Transverse colon (tissue), 4 donors: Measurements from ENCODE around the gene GJD3. TPM values are rescaled to one million over a fixed set of nuclear protein-coding genes. Genes with fewer than 3 reads are reported as not detected.
A peak's percentile ranks its signal among the peaks of the same experiment; 100 is the strongest.

ENCODE experiments used
- DNase-seq: peaks from one replicate; pipeline ENCODE4 v3.0.0-alpha.2; 2019
- H3K27ac ChIP-seq, 4 donors: fragments of 200-600 bp; sonication (generic); 2 replicates each; pipeline ENCODE4 v1.5.1; 2016 to 2018; ENCODE audit warnings: inconsistent platforms in 4 of 4
- H3K27me3 ChIP-seq: fragments of 200-600 bp; sonication (generic); 2 replicates; pipeline ENCODE4 v1.5.1; 2017; ENCODE audit warnings: inconsistent platforms
- H3K36me3 ChIP-seq, 4 donors: fragments of 200-600 bp; sonication (generic); 2 replicates each; pipeline ENCODE4 v1.5.1; 2017 to 2019; ENCODE audit warnings: inconsistent platforms in 4 of 4
- H3K4me1 ChIP-seq, 4 donors: fragments of 200-600 bp; sonication (generic); 2 replicates each; pipeline ENCODE4 v1.5.1; 2017 to 2020; ENCODE audit warnings: inconsistent platforms in 4 of 4
- H3K4me3 ChIP-seq, 4 donors: fragments of 200-600 bp; sonication (generic); 1 replicate in 1 of 4; 2 replicates in 3 of 4; pipeline versions ENCODE4 v1.5.1 to v1.6.1; 2017 to 2019; ENCODE audit warnings: inconsistent platforms in 4 of 4
- H3K9me3 ChIP-seq, 2 donors: fragments of 200-600 bp; sonication (generic); 2 replicates each; pipeline ENCODE4 v1.5.1; 2017 to 2019; ENCODE audit warnings: inconsistent platforms in 2 of 2
- CTCF ChIP-seq, 5 experiments: fragments of 200-600 bp in 3 of 5; fragments of 450-650 bp in 2 of 5; sonication (generic) in 3 of 5; IDR thresholded peaks; 1 replicate in 2 of 5; 2 replicates in 3 of 5; pipeline ENCODE4 v1.5.1; 2016 to 2017; ENCODE audit warnings: antibody characterized with exemption in 5 of 5, inconsistent platforms in 3 of 5, mild to moderate bottlenecking in 2 of 5, moderate library complexity in 1 of 5
- EP300 ChIP-seq: sonication (generic); formaldehyde crosslinking; IDR thresholded peaks from one replicate; pipeline ENCODE4 v1.6.1; 2017; ENCODE audit warnings: antibody characterized with exemption, low read depth
- POLR2A ChIP-seq: fragments of 450-650 bp; IDR thresholded peaks from one replicate; pipeline ENCODE4 v1.6.1; 2016; ENCODE audit warnings: antibody characterized with exemption, mild to moderate bottlenecking, moderate library complexity
- POLR2AphosphoS5 ChIP-seq, 3 donors: sonication (generic); formaldehyde crosslinking; IDR thresholded peaks; one replicate each; pipeline ENCODE4 v1.6.1; 2016; ENCODE audit warnings: antibody characterized with exemption in 3 of 3
- WGBS, 2 donors: methylation state at CpG; one replicate each; pipeline ENCODE4 v1.1.5; 2018; ENCODE audit warnings: low coverage in 1 of 2; 5-methylcytosine and 5-hydroxymethylcytosine counted together
- in situ Hi-C, 4 donors: fragments of 200-750 bp; cut with MboI; loops; one replicate each; pipeline versions ENCODE4 v1.15.0 to v1.15.1; 2017; ENCODE audit warnings: low sequenced_read_pairs in 3 of 4, low pct_ligation_motif_present in 1 of 4, low pct_unique_long_range_greater_than_20kb in 1 of 4
- intact Hi-C: fragments of 100-400 bp; cut with DNase I; formaldehyde crosslinking; loops from one replicate; pipeline ENCODE4 v1.15.1; 2023; ENCODE audit warnings: low total_unique reads
- total RNA-seq, 4 donors: library from RNA; depleted of rRNA; stranded (reverse); fragments of >200 nt; gene quantifications; one replicate each; pipeline ENCODE4 v1.1.0, GENCODE V29; 2016

Gene GJD3
- total RNA-seq, 4 donors from 2014 or later, result not detected

GRCh38 chr17:40330850-40331470 lies 33.6 kb downstream of the GJD3 start:
- DNase-seq, result no peak
- peak overlapping the region; percentile 75 to 96 (median 84) for H3K27ac ChIP-seq
- intact Hi-C loops, result no loop called here
- no peaks in the 10 kb centered on the region for H3K9me3 ChIP-seq
- H3K27me3 ChIP-seq, result no peaks in the 10 kb centered on the region
- TF ChIP-seq CTCF (IDR thresholded peaks at IDR 0.05), result no peak
- H3K4me1 ChIP-seq, result peaks cover 79 to 99% (median 90%) of the 10 kb centered on the region in 4 donors
- no peaks in the 10 kb centered on the region for H3K36me3 ChIP-seq
- in situ Hi-C loops, result no loop called here
- no peak overlapping the region for H3K4me3 ChIP-seq
- 93% methylated on average over 10 of the region's 10 CpGs; no CpG with 5 or more reads in 1 of the 2 donors for WGBS, 2 donors

- Histone ChIP-seq H3K27me3 (no peaks in the 10 kb centered on the region), H3K27ac (peak overlapping the region; percentile 75 to 96 (median 84)), H3K4me1 (peaks cover 80 to 99% (median 91%) of the 10 kb centered on the region in 4 donors), H3K4me3 (no peak overlapping the region), H3K9me3 (no peaks in the 10 kb centered on the region), H3K36me3 (no peaks in the 10 kb centered on the region)
- TF ChIP-seq POLR2AphosphoS5 (IDR thresholded peaks at IDR 0.05) (no peak), CTCF (IDR thresholded peaks at IDR 0.05) (no peak), POLR2A (no peak), EP300 (no peak)
- DNase-seq, result peak; percentile 60
- in situ Hi-C loops (no loop called here), intact Hi-C loops (no loop called here)
- 37 to 50% methylated on average over 2 to 11 of the region's 11 CpGs for WGBS, 2 donors
Measured at GRCh38 chr17:40329839-40330794, 34.4 kb downstream of the GJD3 start.

GRCh38 chr17:40328386-40328766 lies 36.2 kb downstream of the GJD3 start:
- Histone ChIP-seq H3K36me3 (no peaks in the 10 kb centered on the region), H3K4me3 (no peak overlapping the region), H3K27ac (peak overlapping the region; percentile 91 to 96 (median 92)), H3K27me3 (no peaks in the 10 kb centered on the region), H3K4me1 (peaks cover 80 to 99% (median 91%) of the 10 kb centered on the region in 4 donors), H3K9me3 (no peaks in the 10 kb centered on the region)
- 67 to 71% methylated on average over 2 of the region's 2 CpGs for WGBS, 2 donors
- in situ Hi-C loops, result no loop called here
- intact Hi-C loops, result no loop called here
- no peak for DNase-seq
- no peak for TF ChIP-seq EP300
- TF ChIP-seq POLR2AphosphoS5 (IDR thresholded peaks at IDR 0.05), result no peak
- no peak for TF ChIP-seq CTCF (IDR thresholded peaks at IDR 0.05)
- TF ChIP-seq POLR2A, result no peak

- H3K4me1 ChIP-seq, result peaks cover 80 to 99% (median 91%) of the 10 kb centered on the region in 4 donors
- no peaks in the 10 kb centered on the region for H3K9me3 ChIP-seq
- H3K36me3 ChIP-seq, result no peaks in the 10 kb centered on the region
- H3K27me3 ChIP-seq, result no peaks in the 10 kb centered on the region
- in situ Hi-C loops (no loop called here), intact Hi-C loops (no loop called here)
- no peak overlapping the region for H3K4me3 ChIP-seq
- TF ChIP-seq EP300 (no peak), CTCF (IDR thresholded peaks at IDR 0.05) (no peak), POLR2AphosphoS5 (IDR thresholded peaks at IDR 0.05) (no peak), POLR2A (no peak)
- H3K27ac ChIP-seq, result peak overlapping the region; percentile 91 to 96 (median 92)
- DNase-seq, result no peak
- WGBS, 2 donors, result 7 to 9% methylated on average over 2 to 3 of the region's 3 CpGs
Measured at GRCh38 chr17:40327735-40328385, 36.7 kb downstream of the GJD3 start.
